Measurements from ENCODE around the gene LMX1B. TPM values are rescaled to one million over a fixed set of nuclear protein-coding genes. Genes with fewer than 3 reads are reported as not detected.

The LMX1B gene
- total RNA-seq, 1 experiment from 2014 or later: 4.6 TPM

Other genes starting within 250 kb of the LMX1B start
- gene ZBTB43, start 191.1 kb downstream of the LMX1B start, total RNA-seq (2014; rRNA removed; shearing (Covaris generic)): 8.0 and 8.7 TPM in 2 replicates
- gene ZBTB34, start 246.7 kb downstream of the LMX1B start, total RNA-seq (2014; rRNA removed; shearing (Covaris generic)): 4.7 and 5.5 TPM in 2 replicates